GM19035 (cell line): Measurements from ENCODE around the gene INF2.
"Not testable (repeated sequence)": the region's sequence is repeated elsewhere in the genome, so short reads cannot be mapped to it uniquely, and the experiment has no call there.

Experiments used
- ATAC-seq: cut with Tn5 transposase; IDR thresholded peaks from one replicate; pipeline ENCODE4 v1.9.1; 2021; ENCODE audit not compliant: unreplicated experiment

INF2 gene

DNA sequence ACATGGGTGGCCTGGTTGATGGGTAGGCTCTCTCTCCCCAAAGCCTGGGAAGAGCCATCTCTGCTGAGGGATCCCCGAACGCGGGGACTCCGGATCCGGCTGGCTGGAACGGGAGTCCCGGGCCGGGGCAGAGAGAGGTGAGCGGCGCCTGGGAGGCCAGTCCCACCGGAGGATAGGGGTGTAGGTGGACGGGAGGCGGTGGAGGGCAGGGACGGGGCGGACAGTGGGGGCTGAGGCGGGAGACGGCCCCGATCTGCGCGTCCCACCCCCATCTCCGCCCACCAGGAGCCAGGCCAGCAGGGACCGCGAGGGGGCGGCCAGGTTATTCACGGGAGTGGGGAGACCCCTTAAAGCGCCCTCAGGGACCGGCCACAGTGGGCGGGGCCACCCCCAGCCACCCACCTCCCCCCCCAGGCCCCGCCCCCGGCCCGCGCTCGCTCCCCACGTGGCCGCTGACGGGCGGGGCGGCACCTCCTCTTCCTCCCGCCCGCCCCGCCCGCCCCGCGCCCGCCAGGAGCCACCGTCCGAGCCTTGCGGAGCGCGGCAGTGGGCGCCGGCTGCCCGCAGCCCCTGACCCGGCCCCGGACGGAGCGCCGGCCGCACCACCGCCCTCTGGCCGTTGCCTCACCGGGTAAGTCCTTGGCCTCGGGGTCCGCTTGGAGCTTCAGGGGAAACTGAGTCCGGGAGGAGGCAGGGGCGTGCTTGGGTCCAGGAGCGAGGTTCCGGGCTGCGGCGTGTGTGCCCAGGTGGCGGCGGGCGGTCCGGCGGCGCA lies at the start of gene INF2:
Gene INF2 (plus strand): TSS at position 510 of the 772 bp plus-strand sequence. CDS start 11,748 bp downstream, outside the sequence.
- ATAC-seq, result peak; percentile 61

DNA sequence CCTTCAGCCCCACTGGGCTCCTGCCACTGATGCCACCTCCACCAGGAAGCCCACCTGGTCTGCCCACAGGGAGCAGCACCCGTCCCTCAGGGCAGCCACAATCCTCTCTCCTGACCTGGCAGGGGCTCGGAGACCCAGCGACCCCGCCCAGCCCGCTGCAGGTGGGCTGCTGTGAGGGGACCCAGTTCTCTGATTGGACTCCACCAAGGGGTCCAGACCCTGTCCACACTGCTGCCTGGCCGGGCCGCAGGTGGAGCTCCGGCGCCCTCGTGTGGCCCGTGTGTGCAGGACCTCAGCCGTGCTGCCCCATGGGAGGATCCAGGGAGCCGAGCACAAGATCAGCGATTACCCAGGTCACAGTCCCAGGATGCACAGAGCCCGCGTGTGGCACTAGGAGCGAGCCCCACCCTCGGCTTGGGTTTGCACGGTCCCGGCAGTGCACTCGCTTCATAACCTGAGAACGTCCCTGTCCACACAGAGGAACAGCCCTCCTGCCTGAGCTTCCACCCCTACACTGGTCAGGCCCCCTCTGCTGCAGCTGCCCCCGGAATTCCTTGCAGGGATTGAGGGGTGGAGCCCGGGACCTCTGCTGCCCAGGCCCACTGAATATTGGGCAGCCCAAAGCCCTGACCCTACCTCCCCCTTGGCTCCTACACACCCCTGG lies 49.4 kb upstream of the INF2 start:
- no peak for ATAC-seq

GRCh38 chr14:104640681-104641080 lies 48.7 kb upstream of the INF2 start:
- ATAC-seq, result no peak

GRCh38 chr14:104641753-104642539 lies 47.5 kb upstream of the INF2 start:
- no peak for ATAC-seq

DNA sequence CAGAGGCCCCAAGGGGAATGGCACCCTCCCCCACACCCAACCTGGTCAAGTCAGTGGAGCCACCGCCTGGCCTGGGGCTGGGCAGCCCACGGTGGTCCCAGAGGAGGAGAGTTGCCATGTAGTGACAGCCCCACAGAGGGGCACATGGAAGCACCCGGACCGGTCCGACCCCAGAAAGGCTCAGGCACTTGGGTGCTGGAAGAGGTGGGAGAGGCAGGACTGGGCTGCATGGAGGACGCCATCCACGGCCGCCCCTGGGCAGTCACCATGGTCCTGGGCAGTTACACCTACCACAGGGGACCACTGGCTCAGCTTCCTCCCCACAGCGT lies 46.9 kb upstream of the INF2 start:
- ATAC-seq, result no peak

DNA sequence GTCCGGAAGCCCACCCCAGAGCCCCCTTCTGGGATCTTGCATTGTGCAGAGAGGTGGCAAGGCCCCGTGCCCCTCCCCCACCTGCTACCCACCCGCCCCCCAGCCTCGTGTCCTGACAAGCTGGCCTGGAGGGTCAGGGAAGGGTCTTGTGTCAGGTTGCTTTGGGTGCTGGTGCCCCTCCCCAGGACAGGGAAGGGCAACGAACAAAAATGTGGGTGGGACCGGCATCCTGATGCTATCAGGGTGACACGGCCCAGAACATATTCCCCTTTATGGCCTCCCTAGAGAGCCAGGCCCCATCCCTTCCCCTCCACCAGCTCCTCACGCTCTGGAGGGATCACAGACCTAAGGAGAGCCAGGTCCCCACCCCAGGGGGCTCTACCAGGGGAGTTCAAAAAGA lies 46.1 kb upstream of the INF2 start:
- ATAC-seq, result no peak

- ATAC-seq, result no peak
These were observed 45.3 kb upstream of the INF2 start for GRCh38 chr14:104644091-104644635.

DNA sequence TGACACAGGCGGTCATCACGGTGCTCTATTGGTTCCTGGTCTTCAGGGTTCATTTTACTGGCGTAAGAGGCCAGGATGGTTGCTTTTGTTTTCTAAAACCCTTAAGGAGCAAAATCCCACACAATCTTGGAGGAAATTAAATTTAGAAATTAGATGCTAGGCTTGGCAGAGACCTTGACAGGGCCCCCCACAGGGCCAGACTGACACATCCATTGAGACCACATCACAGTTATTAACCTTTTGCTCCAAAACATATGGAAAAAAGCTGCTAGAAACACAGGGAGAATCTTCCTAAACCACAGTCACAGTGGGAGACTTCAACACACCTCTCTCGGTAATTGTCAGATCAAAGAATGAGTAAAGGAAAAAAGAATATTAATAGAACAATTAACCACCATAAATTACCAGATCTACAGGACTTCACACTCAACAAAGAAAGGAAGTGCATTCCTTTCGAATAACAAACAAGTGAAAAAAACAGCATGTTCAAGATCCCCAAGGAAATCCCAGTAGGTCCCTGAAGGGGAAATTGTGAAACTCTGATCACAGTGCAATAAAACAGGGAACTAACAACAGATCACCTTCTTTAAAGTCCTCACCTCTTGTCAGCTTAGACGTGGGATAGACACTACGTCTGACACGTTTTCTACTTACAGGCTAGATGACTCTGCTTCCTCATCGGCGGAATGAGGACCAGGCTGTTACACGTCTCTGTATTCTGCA lies 44.6 kb upstream of the INF2 start:
- ATAC-seq, result no peak

GRCh38 chr14:104647467-104648043 lies 41.9 kb upstream of the INF2 start:
- ATAC-seq, result no peak

DNA sequence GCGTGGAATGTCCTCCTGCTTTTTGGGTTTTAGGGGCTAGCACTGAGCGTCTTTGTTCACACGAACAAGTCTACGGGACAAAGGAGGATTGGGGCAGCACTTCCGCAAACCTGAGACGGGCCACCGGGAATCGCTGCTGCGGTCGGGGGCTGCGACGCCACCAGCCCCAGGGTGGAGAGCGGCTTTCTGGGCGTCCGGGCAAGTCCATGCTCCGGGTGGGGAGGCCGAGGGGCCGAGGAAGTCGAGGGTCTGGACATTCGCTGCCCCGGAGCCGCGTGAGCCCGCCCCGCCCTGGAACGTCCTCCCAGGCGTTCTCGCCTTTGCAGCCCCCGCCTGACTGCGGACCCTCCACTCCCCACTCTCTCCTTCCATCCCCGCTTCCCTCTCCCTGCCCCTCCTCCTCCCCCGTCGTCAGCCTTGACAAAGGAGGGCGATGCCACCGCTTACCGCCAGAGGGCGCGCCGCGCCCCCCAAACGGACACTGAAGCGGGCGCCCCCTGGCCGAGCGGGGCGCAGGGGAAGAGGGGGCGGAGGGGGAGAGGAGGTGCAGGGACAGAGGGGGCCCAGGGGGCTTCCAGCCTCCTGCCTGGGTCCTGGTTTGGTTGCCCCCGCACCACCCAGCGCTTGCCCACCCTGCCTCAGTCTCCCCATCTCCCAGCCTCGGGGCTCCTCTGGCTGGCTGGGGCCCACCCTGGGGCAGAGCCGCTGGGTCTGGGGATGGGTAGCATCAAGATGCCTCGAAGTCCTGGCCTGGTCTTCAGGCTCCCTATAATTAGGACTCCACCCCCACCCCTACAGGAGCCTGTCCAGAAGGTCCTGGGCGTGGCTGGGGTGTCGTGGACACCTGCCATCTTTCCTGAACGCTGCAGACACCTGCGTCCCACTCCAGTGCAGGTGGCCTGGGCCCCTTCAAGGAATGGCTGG lies 39.1 kb upstream of the INF2 start:
- no peak for ATAC-seq

- ATAC-seq, result no peak
These were observed 38.2 kb upstream of the INF2 start for GRCh38 chr14:104650981-104651875.

DNA sequence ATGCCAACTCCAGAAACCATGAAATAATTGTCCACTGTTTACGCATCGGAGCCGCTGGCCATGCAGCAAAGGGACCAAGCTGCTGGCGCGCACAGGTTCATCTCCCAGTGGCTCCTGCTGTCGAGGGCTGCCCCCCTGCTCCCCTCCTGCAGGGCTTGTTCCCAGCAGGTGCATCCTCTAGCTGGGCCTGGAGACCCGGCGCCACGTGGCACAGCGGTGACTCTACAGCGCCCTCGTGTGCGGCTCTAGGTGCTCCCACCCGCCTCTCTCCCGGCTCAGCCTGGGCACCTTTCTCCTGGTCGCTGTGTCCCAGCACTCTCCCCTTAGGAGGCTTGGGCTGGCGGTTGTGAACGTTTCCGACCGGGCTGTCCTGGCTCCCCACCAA lies 37.5 kb upstream of the INF2 start:
- ATAC-seq, result no peak

DNA sequence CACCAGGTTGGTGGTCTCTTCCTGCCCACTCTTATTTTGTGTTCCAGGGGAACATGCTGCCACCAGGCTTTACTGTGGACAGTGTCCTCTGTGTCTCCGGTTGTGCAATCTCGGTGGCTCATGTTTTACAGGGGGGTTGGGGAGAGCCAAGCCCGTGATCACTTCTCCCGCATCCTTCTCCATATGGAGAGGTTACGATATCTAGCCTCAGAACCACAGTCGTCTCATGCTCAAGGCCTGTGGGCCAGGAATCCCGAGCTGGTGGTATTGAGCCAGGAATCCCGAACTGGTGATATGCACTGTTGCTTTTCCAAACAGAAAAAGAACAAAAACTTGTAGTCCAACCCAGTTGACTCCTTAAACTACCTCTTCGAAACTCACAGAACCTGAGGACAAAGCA lies 37.0 kb upstream of the INF2 start:
- no peak for ATAC-seq

GRCh38 chr14:104653130-104653920 lies 36.1 kb upstream of the INF2 start:
- not testable (repeated sequence) for ATAC-seq

GRCh38 chr14:104654119-104654518 lies 35.3 kb upstream of the INF2 start:
- ATAC-seq, result no peak

DNA sequence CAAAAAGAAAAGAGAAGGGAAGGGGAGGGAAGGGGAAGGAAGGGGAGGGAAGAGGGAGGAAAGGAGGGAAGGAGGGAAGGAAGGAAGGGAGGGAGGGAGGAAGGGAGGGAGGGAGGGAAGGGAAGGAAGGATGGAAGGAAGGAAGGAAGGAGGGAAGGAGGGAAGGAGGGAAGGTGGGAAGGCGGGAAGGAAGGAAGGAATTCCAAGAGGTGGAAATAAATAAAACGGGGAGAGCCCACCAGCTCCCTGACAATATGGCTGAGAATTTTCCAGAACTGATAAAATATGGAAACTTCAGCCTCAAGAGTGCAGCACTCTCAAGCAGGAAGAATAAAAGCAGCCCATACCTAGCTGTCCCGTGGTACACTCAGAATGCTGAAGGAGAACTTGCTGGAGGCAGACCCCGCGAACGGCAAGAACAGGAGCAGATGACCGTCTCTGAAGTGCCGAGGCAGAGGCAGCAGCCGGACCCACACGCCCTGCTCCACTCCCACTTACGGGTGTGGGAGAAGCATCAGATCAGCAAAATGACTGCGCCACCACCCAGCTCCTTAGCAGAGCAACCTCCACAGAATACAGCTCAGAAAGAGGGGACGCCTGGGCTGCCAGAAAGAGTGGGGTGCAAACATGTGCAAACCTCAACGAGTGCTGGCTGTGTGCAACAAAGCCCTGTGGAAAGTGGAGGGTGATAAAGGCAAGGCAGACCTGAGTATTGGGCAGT lies 34.1 kb upstream of the INF2 start:
- ATAC-seq, result no peak
